ENCODE data around the gene APOL2. TPM values are rescaled to one million over a fixed set of nuclear protein-coding genes. Genes with fewer than 3 reads are reported as not detected.
"Not testable (repeated sequence)": the region's sequence is repeated elsewhere in the genome, so short reads cannot be mapped to it uniquely, and the experiment has no call there.

Gene APOL2
- polyA plus RNA-seq, 3 donors = 26.9 to 28.5 (median 28.0) TPM

- DNase-seq (ENCODE audit: low read depth in 3 of 3, low spot score in 2 of 3) = no peak
Measured at GRCh38 chr22:36245805-36246356, 6.6 kb upstream of the APOL2 start.

DNA sequence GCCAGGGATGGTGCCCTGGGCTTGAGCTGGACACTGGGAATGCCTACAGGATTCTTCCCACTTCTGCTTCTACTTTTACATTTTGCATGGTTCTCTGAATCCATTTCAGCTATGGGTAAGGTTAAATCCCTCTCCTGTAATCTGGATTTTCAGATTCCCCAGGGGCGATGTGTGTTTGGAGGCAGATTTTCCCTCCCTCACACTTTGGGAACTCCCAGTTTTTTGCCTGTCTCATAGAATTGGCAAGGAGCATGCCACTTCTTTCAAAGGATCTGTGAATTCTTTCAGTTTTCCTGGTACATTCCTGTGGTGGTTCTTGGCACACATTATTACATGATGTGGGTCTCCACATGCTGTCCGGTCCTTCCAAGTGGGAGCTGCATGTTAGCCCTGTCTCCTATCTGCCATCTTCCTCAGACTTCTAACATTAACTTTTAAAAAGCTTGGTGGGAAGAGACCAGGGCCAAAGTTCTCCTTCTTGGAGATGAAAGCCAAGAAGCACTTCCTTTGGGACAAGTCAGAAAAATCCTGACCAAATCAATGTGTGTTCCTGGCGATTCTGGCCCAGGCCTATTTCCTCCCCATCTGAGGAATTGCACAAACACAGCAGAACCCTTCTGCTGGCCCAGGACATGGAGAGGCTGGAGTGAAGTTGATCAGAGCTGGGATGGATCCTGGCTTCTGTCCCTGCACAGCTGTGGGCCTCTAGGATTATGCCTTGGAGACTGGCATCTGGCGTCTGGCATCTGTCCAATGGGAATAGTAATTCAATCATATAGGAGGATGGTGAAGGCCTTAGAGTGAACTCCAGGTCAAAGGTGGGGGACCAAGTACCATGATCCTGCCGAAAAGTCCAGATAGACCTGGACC lies 5.4 kb upstream of the APOL2 start:
- no peak for DNase-seq (ENCODE audit: low read depth in 3 of 3, low spot score in 2 of 3)

GRCh38 chr22:36243986-36244385 lies 4.7 kb upstream of the APOL2 start:
- DNase-seq (ENCODE audit: low read depth in 3 of 3, low spot score in 2 of 3) = no peak

GRCh38 chr22:36239150-36239400 lies 252 bp downstream of the APOL2 start:
- DNase-seq (ENCODE audit: low read depth in 3 of 3, low spot score in 2 of 3) = no peak

- no peak for DNase-seq (ENCODE audit: low read depth in 3 of 3, low spot score in 2 of 3)
Measured at GRCh38 chr22:36238373-36239149, 766 bp downstream of the APOL2 start.

GRCh38 chr22:36237462-36238372 lies 1.6 kb downstream of the APOL2 start:
- DNase-seq (ENCODE audit: low read depth in 3 of 3, low spot score in 2 of 3) = no peak

DNA sequence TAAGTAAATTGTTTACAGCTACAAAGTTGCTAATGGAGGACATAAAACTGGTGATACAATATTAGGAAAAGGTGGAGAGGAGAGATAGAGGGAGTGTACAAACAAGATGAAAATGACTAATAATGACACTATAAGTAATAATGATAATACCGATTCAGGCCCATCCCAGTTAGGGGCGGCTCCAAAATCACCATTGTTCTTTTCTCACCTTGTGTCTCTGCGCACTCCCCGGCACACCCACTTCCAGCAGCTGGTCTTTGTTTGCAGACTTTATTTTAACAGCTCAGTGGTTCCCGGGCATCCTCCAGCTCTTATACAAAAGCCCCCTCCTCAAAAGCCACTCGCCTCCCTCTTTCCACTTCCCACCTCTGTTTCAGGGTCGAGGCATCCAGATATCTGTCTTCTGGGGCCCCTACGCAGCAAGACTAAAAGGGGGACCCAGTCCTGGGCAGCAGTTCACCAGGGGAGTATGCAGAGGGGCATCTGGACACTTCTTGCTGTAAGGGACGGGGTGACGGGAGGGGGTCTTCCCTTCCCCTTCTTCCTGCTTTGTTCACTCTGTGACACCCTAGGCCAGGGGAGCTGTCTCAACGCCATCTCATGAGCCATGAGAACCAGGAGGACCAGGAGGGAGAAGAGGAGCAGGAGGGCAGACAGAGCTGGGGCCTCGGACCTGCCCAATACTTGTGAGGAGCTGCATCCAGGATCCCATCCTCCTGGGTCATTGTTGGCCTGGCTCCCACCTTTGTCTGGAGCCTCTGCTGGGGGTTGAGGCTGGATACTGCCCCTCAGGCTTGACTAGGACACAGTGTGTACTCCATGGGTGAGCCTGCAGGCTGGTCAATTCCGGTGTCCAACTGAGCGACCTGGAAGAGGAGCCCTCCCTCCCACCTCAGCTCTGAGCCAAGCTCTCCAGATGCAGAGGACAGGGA lies 2.7 kb downstream of the APOL2 start:
- DNase-seq (ENCODE audit: low read depth in 3 of 3, low spot score in 2 of 3) = no peak

DNA sequence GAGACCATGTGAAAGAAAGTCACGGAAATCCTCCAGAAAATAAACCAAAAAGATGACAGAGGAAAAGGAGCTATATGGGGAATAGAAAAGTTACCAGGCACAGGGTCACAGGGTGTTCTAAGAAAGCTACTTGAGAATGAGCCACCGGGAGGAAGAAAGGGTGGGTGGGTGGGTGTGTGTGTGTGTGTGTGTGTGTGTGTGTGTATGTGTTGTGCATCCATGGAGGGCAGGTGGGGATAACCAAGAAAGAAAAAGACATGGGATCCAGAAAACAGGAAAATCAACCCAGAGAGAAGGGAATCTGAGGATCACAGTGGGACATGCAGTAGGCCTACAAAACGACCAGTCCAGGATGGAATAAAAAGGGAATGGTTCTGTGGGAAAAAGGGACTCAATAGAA lies 3.7 kb downstream of the APOL2 start:
- DNase-seq (ENCODE audit: low read depth in 3 of 3, low spot score in 2 of 3) = no peak

- no peak for DNase-seq (ENCODE audit: low read depth in 3 of 3, low spot score in 2 of 3)
Measured at GRCh38 chr22:36234919-36235318, 4.4 kb downstream of the APOL2 start.

DNA sequence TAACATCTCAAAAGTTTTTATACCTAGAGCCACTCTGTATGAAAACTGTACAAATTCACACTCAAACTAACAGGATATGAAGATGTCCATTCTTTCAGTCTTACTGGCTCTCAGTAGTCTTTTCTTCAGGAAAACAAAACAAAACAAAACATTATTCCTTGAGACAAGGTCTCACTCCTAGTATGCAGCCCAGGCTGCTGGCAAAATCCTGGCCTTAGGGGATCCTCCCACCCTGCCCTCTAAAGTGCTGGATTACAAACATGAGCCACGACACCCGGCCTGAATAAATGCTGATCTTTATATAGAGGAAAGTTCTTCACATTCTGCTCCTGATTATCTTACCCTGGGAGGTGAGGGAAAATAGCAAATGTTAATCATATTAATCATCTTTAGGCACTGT lies 5.1 kb downstream of the APOL2 start:
- no peak for DNase-seq (ENCODE audit: low read depth in 3 of 3, low spot score in 2 of 3)

- no peak for DNase-seq (ENCODE audit: low read depth in 3 of 3, low spot score in 2 of 3)
Measured at GRCh38 chr22:36233796-36234195, 5.5 kb downstream of the APOL2 start.

- no peak for DNase-seq (ENCODE audit: low read depth in 3 of 3, low spot score in 2 of 3)
Measured at GRCh38 chr22:36232715-36233401, 6.5 kb downstream of the APOL2 start.

GRCh38 chr22:36231051-36231450 lies 8.3 kb downstream of the APOL2 start:
- not testable (repeated sequence) for DNase-seq (ENCODE audit: low read depth in 3 of 3, low spot score in 2 of 3)

DNA sequence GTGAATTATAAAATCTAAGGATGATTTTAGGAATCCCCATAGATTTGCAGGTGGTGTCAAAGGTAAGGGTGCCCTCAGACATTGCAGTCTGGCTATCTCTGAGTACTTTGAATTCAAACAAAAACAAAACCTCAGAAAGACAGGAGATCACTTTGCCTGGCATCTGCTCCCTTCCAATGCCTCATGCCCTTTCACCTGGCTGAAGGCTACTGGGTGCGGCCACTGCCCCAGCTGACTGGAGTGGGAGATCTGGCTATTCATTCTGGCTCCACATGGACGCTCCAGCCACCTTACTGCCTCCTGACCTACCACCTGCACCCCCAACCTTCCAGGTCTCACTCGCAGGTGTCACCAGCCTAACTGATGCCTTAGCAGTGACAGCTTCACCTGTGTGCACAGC lies 9.7 kb downstream of the APOL2 start:
- DNase-seq (ENCODE audit: low read depth in 3 of 3, low spot score in 2 of 3) = not testable (repeated sequence)

DNA sequence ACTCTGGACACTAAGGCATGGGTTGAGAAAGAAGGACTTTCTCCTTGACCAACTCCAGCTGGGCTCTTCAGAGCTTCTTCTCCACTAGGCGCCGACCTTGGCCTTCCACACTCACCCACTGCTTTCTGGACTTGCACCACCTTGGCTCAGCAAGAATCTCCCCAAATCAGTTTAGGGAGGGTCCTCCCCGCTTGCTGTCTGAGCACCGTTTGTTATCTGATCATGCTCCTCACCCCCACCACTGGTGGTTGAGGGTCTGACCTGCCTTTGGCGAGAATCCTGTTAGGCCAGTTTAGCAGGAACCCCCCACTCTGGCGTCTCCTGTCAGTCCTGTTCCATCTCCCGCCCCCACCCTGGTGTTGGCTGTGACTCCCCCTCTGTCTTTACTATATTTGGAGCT lies 10.4 kb downstream of the APOL2 start:
- DNase-seq (ENCODE audit: low read depth in 3 of 3, low spot score in 2 of 3) = no peak

- not testable (repeated sequence) for DNase-seq (ENCODE audit: low read depth in 3 of 3, low spot score in 2 of 3)
Measured at GRCh38 chr22:36228369-36228768, 11.0 kb downstream of the APOL2 start.

- no peak for DNase-seq (ENCODE audit: low read depth in 3 of 3, low spot score in 2 of 3)
Measured at GRCh38 chr22:36227806-36228205, 11.5 kb downstream of the APOL2 start.

GRCh38 chr22:36227396-36227795 lies 11.9 kb downstream of the APOL2 start:
- no peak for DNase-seq (ENCODE audit: low read depth in 3 of 3, low spot score in 2 of 3)

DNA sequence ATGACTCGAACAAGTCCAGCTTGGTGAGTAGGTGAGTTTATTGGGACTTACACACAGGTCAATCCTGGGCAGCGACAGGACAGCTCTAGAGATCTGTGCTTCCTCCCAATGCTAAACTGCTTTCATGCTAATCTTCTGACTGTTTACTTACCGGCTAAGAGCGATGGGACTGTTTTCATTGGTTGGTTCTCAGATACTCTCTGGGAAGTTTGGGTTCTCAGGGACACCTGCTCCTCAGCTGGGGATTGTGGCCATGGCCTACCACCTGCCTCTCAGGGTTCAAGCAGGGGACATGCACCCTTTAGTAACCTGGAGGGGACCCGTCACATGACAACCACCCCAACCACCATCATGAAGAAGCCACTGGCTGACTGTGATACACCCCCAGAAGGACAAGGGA lies 13.1 kb downstream of the APOL2 start:
- no peak for DNase-seq (ENCODE audit: low read depth in 3 of 3, low spot score in 2 of 3)

Data from right renal cortex interstitium (tissue), 3 donors.